H9 (cell line): ENCODE measurements around the gene FGD5. TPM values are rescaled to one million over a fixed set of nuclear protein-coding genes. Genes with fewer than 3 reads are reported as not detected.

ENCODE experiments used
- DNase-seq: peaks from one replicate; pipeline ENCODE4 v3.0.0-alpha.2; 2017
- H2AFZ ChIP-seq: one replicate; pipeline ENCODE4 v1.6.1; 2013; ENCODE audit warnings: mild to moderate bottlenecking, low read length, control low read depth, moderate library complexity
- H2AK5ac ChIP-seq: 2 replicates; pipeline ENCODE4 v1.6.1; 2013; ENCODE audit warnings: low read length, control low read depth, mixed read lengths; ENCODE audit not compliant: insufficient read length
- H2BK120ac ChIP-seq: one replicate; pipeline ENCODE4 v1.6.1; 2013; ENCODE audit warnings: low read depth, mild to moderate bottlenecking, low read length, control low read depth, inconsistent platforms; ENCODE audit not compliant: poor library complexity, severe bottlenecking
- H2BK12ac ChIP-seq: 2 replicates; pipeline ENCODE4 v1.6.1; 2013; ENCODE audit warnings: low read length, control low read depth, mixed read lengths, low read depth; ENCODE audit not compliant: insufficient read length
- H2BK15ac ChIP-seq: 2 replicates; pipeline ENCODE4 v1.6.1; 2013; ENCODE audit warnings: low read depth, low read length, control low read depth
- H2BK20ac ChIP-seq: one replicate; pipeline ENCODE4 v1.6.1; 2013; ENCODE audit warnings: low read depth, mild to moderate bottlenecking, low read length, control low read depth, inconsistent platforms; ENCODE audit not compliant: poor library complexity, severe bottlenecking
- H2BK5ac ChIP-seq: 2 replicates; pipeline ENCODE4 v1.6.1; 2013; ENCODE audit warnings: low read length, control low read depth, mixed read lengths; ENCODE audit not compliant: insufficient read length
- H3K14ac ChIP-seq: 2 replicates; pipeline ENCODE4 v1.6.1; 2013; ENCODE audit warnings: low read length, control low read depth; ENCODE audit not compliant: insufficient read depth
- H3K18ac ChIP-seq: 2 replicates; pipeline ENCODE4 v1.6.1; 2013; ENCODE audit warnings: low read depth, mild to moderate bottlenecking, mixed read lengths, low read length, control low read depth; ENCODE audit not compliant: insufficient read length
- H3K23ac ChIP-seq: 2 replicates; pipeline ENCODE4 v1.6.1; 2013; ENCODE audit warnings: low read length, control low read depth, mixed read lengths, low read depth; ENCODE audit not compliant: insufficient read length
- H3K23me2 ChIP-seq: 2 replicates; pipeline ENCODE4 v1.6.1; 2013; ENCODE audit warnings: low read depth, mild to moderate bottlenecking, mixed read lengths, low read length, control low read depth; ENCODE audit not compliant: insufficient read length, poor library complexity, severe bottlenecking
- H3K27ac ChIP-seq: 2 replicates; pipeline ENCODE4 v1.5.1; 2013; ENCODE audit warnings: low read length, control low read depth, mixed read lengths, low read depth; ENCODE audit not compliant: insufficient read length
- H3K27me3 ChIP-seq: 2 replicates; pipeline ENCODE4 v1.6.1; 2013; ENCODE audit warnings: low read length, control low read depth, inconsistent platforms; ENCODE audit not compliant: insufficient read depth
- H3K4ac ChIP-seq: 2 replicates; pipeline ENCODE4 v1.6.1; 2013; ENCODE audit warnings: low read depth, mild to moderate bottlenecking, control low read depth, inconsistent platforms, low read length, moderate library complexity
- H3K4me1 ChIP-seq: 2 replicates; pipeline ENCODE4 v1.6.1; 2013; ENCODE audit warnings: low read length, control low read depth, inconsistent platforms; ENCODE audit not compliant: insufficient read depth
- H3K4me2 ChIP-seq: 2 replicates; pipeline ENCODE4 v1.6.1; 2013; ENCODE audit warnings: low read length, control low read depth, mixed read lengths; ENCODE audit not compliant: insufficient read length, insufficient read depth
- H3K56ac ChIP-seq: 2 replicates; pipeline ENCODE4 v1.6.1; 2013; ENCODE audit warnings: low read depth, mild to moderate bottlenecking, mixed read lengths, low read length, control low read depth; ENCODE audit not compliant: insufficient read length
- H3K79me1 ChIP-seq: 2 replicates; pipeline ENCODE4 v1.6.1; 2013; ENCODE audit warnings: low read depth, mild to moderate bottlenecking, moderate library complexity, low read length, control low read depth, inconsistent platforms; ENCODE audit not compliant: insufficient read depth, poor library complexity, severe bottlenecking
- H3K79me2 ChIP-seq: 2 replicates; pipeline ENCODE4 v1.6.1; 2013; ENCODE audit warnings: low read length, control low read depth, inconsistent platforms; ENCODE audit not compliant: insufficient read depth
- H3K9ac ChIP-seq: 2 replicates; pipeline ENCODE4 v1.6.1; 2013; ENCODE audit warnings: low read length, control low read depth, mixed read lengths; ENCODE audit not compliant: insufficient read length; ENCODE audit errors: extremely low read depth
- H3K9me3 ChIP-seq: one replicate; pipeline ENCODE4 v1.6.1; 2013; ENCODE audit warnings: low read depth, low read length, inconsistent platforms; ENCODE audit not compliant: control insufficient read depth
- H3T11ph ChIP-seq: one replicate; pipeline ENCODE4 v1.6.1; 2013; ENCODE audit warnings: mild to moderate bottlenecking, low read length, control low read depth, inconsistent platforms
- H4K20me1 ChIP-seq: one replicate; pipeline ENCODE4 v1.6.1; 2013; ENCODE audit not compliant: control insufficient read depth, insufficient read length, insufficient read depth
- H4K5ac ChIP-seq: 2 replicates; pipeline ENCODE4 v1.6.1; 2013; ENCODE audit warnings: low read depth, mild to moderate bottlenecking, mixed read lengths, low read length, control low read depth; ENCODE audit not compliant: insufficient read length
- H4K8ac ChIP-seq: replicated peaks from 2 replicates; pipeline ENCODE4 v1.6.1; 2013; ENCODE audit warnings: low read length, control low read depth, mixed read lengths, low read depth; ENCODE audit not compliant: insufficient read length
- H4K91ac ChIP-seq: 2 replicates; pipeline ENCODE4 v1.6.1; 2013; ENCODE audit warnings: low read depth, mild to moderate bottlenecking, moderate library complexity, mixed read lengths, low read length, control low read depth; ENCODE audit not compliant: insufficient read length
- H3K27ac Mint-ChIP-seq, 3 experiments: 2 replicates in 2 of 3; 3 replicates in 1 of 3; pipeline ENCODE4 v1.8.0; 2020 to 2021; ENCODE audit warnings: mixed read lengths in 3 of 3, mild to moderate bottlenecking in 1 of 3, moderate library complexity in 1 of 3
- H3K27me3 Mint-ChIP-seq: 2 replicates; pipeline ENCODE4 v1.8.0; 2021; ENCODE audit warnings: low read depth, mild to moderate bottlenecking, moderate library complexity, mixed read lengths
- H3K36me3 Mint-ChIP-seq, 3 experiments: 2 replicates in 2 of 3; 3 replicates in 1 of 3; pipeline ENCODE4 v1.8.0; 2020 to 2021; ENCODE audit warnings: low read depth in 3 of 3, mixed read lengths in 3 of 3; ENCODE audit not compliant: insufficient read depth in 1 of 3
- H3K4me1 Mint-ChIP-seq, 2 experiments: 2 replicates each; pipeline ENCODE4 v1.8.0; 2020; ENCODE audit warnings: mixed read lengths in 2 of 2
- H3K4me3 Mint-ChIP-seq, 2 experiments: 2 replicates in 1 of 2; 3 replicates in 1 of 2; pipeline ENCODE4 v1.8.0; 2020 to 2021; ENCODE audit warnings: mild to moderate bottlenecking in 2 of 2, mixed read lengths in 2 of 2, moderate library complexity in 1 of 2
- H3K9me3 Mint-ChIP-seq, 2 experiments: 2 replicates in 1 of 2; 3 replicates in 1 of 2; pipeline ENCODE4 v1.8.0; 2020; ENCODE audit warnings: mild to moderate bottlenecking in 2 of 2, mixed read lengths in 2 of 2, moderate library complexity in 1 of 2
- WGBS: extraction: QIAGEN DNeasy Blood & Tissue Kit; methylation state at CpG from one replicate; pipeline ENCODE4 v1.1.7; 2013; ENCODE audit warnings: missing lambda C conversion rate, low lambda C conversion rate, mixed read lengths; ENCODE audit not compliant: insufficient read length; ENCODE audit errors: extremely low coverage; 5-methylcytosine and 5-hydroxymethylcytosine counted together
- total RNA-seq: library from RNA; stranded (reverse); gene quantifications from 2 replicates; pipeline ENCODE4 v1.2.1, GENCODE V29; 2021
- TF ChIP-seq, protein P1 (sequence below): fragments of 200-600 bp; sonication (generic); conservative IDR thresholded peaks from 3 replicates; pipeline ENCODE4 v1.8.0; 2021; ENCODE audit warnings: antibody characterized with exemption, mild to moderate bottlenecking

The FGD5 gene
- total RNA-seq, 1 experiment from 2014 or later: 7.8 TPM

DNA sequence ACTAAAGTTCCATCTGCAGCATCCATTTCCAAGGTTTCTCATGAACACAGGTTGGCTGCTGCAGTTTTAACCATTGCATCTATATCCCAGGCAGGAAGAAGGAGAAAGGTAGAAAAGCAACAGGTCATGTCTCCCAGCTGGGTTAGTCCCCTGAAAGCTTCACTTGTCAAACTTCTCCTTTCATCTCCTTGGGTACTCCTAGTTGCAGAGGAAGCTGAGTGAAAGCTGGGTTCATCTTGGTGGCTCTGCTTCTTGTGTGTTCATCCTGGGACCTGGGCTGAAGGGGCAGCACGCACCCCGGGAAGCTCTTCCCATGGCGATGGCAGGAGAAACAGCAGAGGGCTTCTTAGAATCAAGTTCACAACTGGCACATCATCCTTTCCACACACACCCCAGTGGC lies 67.3 kb downstream of the FGD5 start:
- WGBS: no CpG with 5 or more reads among the region's 3 CpGs
- no peak overlapping the region for H2BK120ac ChIP-seq

More for the DNA sequence above, 67.3 kb downstream of the FGD5 start:
- Histone ChIP-seq H3K27me3 (no peaks in the 10 kb centered on the region), H3K56ac (no peak overlapping the region), H3K4me2 (no peak overlapping the region), H3K14ac (no peak overlapping the region), H4K5ac (no peak overlapping the region), H3K79me2 (no peaks in the 10 kb centered on the region), H3K4ac (no peak overlapping the region), H2BK12ac (no peak overlapping the region), H4K8ac (no peak overlapping the region), H2AFZ (no peak overlapping the region), H3K18ac (no peak overlapping the region), H2BK20ac (no peak overlapping the region), H2BK15ac (no peak overlapping the region), H3T11ph (no peak overlapping the region), H4K20me1 (no peaks in the 10 kb centered on the region), H2BK5ac (no peak overlapping the region), H3K9me3 (no peaks in the 10 kb centered on the region), H2AK5ac (no peak overlapping the region), H3K4me1 (no peaks in the 10 kb centered on the region; the same call in 1 of the 2 replicates), H3K23me2 (no peaks in the 10 kb centered on the region), H3K79me1 (no peaks in the 10 kb centered on the region), H3K9ac (no peak overlapping the region), H3K27ac (no peak overlapping the region), H4K91ac (no peak overlapping the region), H3K23ac (no peak overlapping the region)
- H3K27ac Mint-ChIP-seq: no peak overlapping the region
- TF ChIP-seq, protein P1, sequence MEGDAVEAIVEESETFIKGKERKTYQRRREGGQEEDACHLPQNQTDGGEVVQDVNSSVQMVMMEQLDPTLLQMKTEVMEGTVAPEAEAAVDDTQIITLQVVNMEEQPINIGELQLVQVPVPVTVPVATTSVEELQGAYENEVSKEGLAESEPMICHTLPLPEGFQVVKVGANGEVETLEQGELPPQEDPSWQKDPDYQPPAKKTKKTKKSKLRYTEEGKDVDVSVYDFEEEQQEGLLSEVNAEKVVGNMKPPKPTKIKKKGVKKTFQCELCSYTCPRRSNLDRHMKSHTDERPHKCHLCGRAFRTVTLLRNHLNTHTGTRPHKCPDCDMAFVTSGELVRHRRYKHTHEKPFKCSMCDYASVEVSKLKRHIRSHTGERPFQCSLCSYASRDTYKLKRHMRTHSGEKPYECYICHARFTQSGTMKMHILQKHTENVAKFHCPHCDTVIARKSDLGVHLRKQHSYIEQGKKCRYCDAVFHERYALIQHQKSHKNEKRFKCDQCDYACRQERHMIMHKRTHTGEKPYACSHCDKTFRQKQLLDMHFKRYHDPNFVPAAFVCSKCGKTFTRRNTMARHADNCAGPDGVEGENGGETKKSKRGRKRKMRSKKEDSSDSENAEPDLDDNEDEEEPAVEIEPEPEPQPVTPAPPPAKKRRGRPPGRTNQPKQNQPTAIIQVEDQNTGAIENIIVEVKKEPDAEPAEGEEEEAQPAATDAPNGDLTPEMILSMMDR: no peak
- no peak overlapping the region for H3K4me3 Mint-ChIP-seq
- no peaks in the 10 kb centered on the region; a peak in 1 of 7 replicates for H3K36me3 Mint-ChIP-seq
- no peaks in the 10 kb centered on the region for H3K27me3 Mint-ChIP-seq
- no peak for DNase-seq
- H3K9me3 Mint-ChIP-seq: no peaks in the 10 kb centered on the region
- H3K4me1 Mint-ChIP-seq: peaks cover 5 to 6% of the 10 kb centered on the region in 2 experiments
